ENCODE data around the gene SCFD1.

Gene SCFD1

DNA sequence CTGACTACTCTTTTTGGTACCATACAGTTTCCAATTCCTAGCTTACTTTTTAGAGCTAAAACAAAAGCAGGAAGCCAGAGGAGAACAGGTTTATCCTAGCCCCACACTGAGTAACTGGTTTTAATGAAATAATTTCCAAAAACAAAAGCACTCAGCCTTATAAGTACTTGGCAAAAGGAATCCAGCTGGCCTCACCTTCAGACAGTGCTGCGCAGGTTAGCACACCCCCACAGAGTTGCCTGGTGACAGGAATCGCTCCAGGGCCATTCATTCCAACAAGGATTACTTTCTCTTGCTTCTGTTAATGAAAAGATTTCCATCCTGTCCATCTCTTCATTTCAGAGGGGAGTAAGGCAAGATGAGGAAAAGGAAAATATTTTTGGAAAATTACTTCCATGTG is 84.6 kb downstream of the SCFD1 start:
- no peak overlapping the region for H3K27ac ChIP-seq
- no peak for TF ChIP-seq ZFX (IDR thresholded peaks at IDR 0.05; ENCODE audit: borderline replicate concordance)
- TF ChIP-seq, protein P1, sequence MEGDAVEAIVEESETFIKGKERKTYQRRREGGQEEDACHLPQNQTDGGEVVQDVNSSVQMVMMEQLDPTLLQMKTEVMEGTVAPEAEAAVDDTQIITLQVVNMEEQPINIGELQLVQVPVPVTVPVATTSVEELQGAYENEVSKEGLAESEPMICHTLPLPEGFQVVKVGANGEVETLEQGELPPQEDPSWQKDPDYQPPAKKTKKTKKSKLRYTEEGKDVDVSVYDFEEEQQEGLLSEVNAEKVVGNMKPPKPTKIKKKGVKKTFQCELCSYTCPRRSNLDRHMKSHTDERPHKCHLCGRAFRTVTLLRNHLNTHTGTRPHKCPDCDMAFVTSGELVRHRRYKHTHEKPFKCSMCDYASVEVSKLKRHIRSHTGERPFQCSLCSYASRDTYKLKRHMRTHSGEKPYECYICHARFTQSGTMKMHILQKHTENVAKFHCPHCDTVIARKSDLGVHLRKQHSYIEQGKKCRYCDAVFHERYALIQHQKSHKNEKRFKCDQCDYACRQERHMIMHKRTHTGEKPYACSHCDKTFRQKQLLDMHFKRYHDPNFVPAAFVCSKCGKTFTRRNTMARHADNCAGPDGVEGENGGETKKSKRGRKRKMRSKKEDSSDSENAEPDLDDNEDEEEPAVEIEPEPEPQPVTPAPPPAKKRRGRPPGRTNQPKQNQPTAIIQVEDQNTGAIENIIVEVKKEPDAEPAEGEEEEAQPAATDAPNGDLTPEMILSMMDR (IDR thresholded peaks at IDR 0.05), result no peak

DNA sequence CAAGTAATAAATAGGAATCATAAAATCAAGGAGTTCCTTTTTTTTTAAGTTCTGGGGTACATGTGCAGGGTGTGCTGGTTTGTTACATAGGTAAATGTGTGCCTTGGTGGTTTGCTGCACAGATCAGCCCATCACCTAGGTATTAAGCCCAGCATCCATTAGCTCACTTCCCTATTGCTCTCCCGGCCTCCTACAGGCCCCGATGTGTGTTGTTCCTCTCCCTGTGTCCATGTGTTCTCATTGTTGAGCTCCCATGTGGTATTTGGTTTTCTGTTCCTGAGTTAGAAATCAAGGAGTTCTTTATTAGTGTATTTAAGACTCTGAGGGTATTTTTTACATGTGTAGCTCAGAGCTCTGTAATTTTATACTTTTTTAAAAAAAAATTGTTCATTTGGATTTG is 86.0 kb downstream of the SCFD1 start:
- no peak overlapping the region for H3K27ac ChIP-seq
- TF ChIP-seq ZFX (IDR thresholded peaks at IDR 0.05; ENCODE audit: borderline replicate concordance), result no peak
- TF ChIP-seq, protein P1 (IDR thresholded peaks at IDR 0.05), result no peak

DNA sequence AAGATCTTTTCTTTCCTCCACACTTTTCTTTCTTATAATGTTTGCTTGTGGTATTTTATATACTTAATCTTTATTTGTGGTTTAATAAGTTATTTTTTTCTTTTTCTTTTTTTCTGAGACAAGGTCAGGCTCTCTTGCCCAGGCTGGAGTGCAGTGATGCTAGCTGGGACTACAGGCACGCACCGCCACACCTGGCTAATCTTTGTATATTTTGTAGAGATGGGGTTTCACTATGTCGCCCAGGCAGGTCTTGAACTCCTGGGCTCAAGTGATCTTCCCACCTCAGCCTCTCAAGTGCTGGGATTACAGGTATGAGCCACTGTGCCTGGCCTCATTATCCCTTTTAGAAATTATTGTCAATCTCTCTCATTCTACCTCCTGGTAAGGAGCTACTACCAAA is 87.1 kb downstream of the SCFD1 start:
- H3K27ac ChIP-seq, result no peak overlapping the region
- no peak for TF ChIP-seq ZFX (IDR thresholded peaks at IDR 0.05; ENCODE audit: borderline replicate concordance)
- TF ChIP-seq, protein P1 (IDR thresholded peaks at IDR 0.05), result no peak

DNA sequence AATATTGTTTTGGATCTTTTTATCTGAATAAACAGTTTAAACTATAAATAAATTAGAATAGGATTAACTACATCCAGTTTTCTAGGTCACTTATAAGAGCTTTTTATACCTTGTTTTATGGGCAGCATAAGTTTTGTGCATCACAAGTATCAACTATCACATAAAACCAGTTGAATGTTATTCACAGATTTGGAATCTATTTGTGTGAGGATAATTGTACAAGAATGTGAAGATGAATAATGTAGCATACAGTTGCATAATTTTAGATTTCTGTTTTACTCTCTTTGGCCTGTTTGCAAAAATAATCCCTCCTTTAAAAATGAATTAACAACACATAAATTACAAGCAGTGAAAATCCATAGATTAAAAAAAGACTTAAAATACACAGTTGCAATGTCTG is 88.8 kb downstream of the SCFD1 start:
- H3K27ac ChIP-seq, result no peak overlapping the region
- TF ChIP-seq, protein P1 (IDR thresholded peaks at IDR 0.05), result no peak
- TF ChIP-seq ZFX (IDR thresholded peaks at IDR 0.05; ENCODE audit: borderline replicate concordance), result no peak

DNA sequence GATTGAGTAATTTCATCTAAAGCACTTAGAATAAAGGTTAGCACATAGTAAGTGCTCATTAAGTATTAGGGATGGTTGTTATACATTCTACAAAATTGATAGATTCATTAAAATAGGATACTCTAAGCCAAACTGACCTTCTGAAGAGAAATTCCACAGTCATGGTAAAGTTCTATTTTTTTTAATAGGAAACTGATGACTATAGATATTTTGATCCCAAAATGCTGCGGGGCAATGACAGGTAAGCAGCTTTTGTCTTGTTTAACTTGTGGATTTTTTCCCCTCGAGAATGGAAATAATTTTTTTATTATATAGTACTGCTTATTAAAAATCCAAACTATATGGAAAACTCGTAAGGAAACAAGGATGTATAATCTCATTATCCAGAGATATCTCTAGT is 97.0 kb downstream of the SCFD1 start:
- no peak overlapping the region for H3K27ac ChIP-seq
- TF ChIP-seq, protein P1 (IDR thresholded peaks at IDR 0.05), result no peak
- TF ChIP-seq ZFX (IDR thresholded peaks at IDR 0.05; ENCODE audit: borderline replicate concordance), result no peak

DNA sequence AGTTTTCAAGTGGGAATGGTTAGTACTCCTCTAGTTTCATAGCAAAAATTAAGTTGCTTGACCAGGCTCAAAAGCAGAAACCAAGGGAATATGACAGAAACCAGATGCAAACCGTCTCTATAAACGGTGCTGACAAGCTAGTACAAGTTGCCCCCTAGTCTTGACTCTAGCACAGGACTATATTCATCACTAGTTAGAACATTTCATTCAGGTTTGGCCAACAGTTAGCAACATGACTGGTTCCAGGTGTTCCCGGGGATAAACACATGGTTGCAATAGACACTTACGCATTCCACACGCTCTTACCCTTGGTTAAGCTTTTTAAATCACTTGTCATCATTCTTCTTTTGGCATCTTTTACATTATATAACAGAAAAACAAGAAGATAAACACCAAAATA is 103.6 kb downstream of the SCFD1 start:
- no peak overlapping the region for H3K27ac ChIP-seq
- TF ChIP-seq, protein P1 (IDR thresholded peaks at IDR 0.05), result no peak
- no peak for TF ChIP-seq ZFX (IDR thresholded peaks at IDR 0.05; ENCODE audit: borderline replicate concordance)

DNA sequence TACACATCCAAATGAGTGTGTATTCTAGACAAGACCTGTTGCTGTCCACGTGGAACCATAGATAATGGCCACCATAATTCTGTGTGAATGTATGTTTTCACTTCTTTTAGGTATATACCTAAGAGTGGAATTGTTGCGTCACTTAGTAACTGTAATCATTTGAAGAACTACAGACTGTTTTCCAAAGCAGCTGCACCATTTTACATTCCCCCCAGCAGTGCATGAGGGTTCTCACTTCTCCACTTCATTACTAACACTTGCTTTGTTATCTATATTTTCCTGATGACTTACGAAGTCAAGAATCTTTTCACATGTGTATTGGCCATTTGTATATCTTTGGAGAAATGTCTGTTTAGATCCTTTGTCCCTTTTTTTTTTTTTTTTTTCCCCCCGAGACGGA is 106.4 kb downstream of the SCFD1 start:
- no peak for TF ChIP-seq ZFX (IDR thresholded peaks at IDR 0.05; ENCODE audit: borderline replicate concordance)
- TF ChIP-seq, protein P1 (IDR thresholded peaks at IDR 0.05), result no peak
- H3K27ac ChIP-seq, result no peak overlapping the region

Measured in 22Rv1 (cell line).